Neural cell (in vitro differentiated cells): ENCODE data around the gene AP5Z1. TPM values are rescaled to one million over a fixed set of nuclear protein-coding genes. Genes with fewer than 3 reads are reported as not detected.

Experiments
- H2AFZ ChIP-seq: fragments of 200-600, 300-800 bp; sonication (generic), shearing (Covaris generic); 2 replicates; pipeline ENCODE4 v1.6.0; 2014; ENCODE audit warnings: low read depth, mild to moderate bottlenecking, antibody characterized with exemption, low read length, moderate library complexity
- H3F3A ChIP-seq: fragments of 200-600 bp; shearing (Covaris generic); 2 replicates; pipeline ENCODE4 v1.6.1; 2016; ENCODE audit warnings: mild to moderate bottlenecking, moderate library complexity, mixed read lengths, antibody characterized with exemption, low read length; ENCODE audit not compliant: insufficient read depth, poor library complexity, severe bottlenecking
- H3K27ac ChIP-seq: fragments of 200-600, 300-800 bp; sonication (generic), shearing (Covaris generic); 2 replicates; pipeline ENCODE4 v1.5.1; 2014; ENCODE audit warnings: mild to moderate bottlenecking, low read length, moderate library complexity
- H3K27me3 ChIP-seq: fragments of 300-800, 200-600 bp; sonication (generic), shearing (Covaris generic); 2 replicates; pipeline ENCODE4 v1.6.0; 2014; ENCODE audit warnings: mild to moderate bottlenecking, low read depth, low read length, moderate library complexity; ENCODE audit not compliant: insufficient read depth
- H3K36me3 ChIP-seq: fragments of 300-800, 200-600 bp; sonication (generic), shearing (Covaris generic); 2 replicates; pipeline ENCODE4 v1.5.1; 2014; ENCODE audit warnings: mild to moderate bottlenecking, antibody characterized with exemption, low read length, moderate library complexity; ENCODE audit not compliant: insufficient read depth
- H3K4me2 ChIP-seq: fragments of 300-800, 200-600 bp; sonication (generic), shearing (Covaris generic); 2 replicates; pipeline ENCODE4 v1.6.0; 2014; ENCODE audit warnings: mild to moderate bottlenecking, low read length
- H3K4me3 ChIP-seq: fragments of 300-800, 200-600 bp; sonication (generic), shearing (Covaris generic); 2 replicates; pipeline ENCODE4 v1.5.1; 2014; ENCODE audit warnings: mild to moderate bottlenecking, low read length, moderate library complexity
- H3K79me2 ChIP-seq: fragments of 200-600 bp; shearing (Covaris generic); replicated peaks from 2 replicates; pipeline ENCODE4 v1.6.0; 2014; ENCODE audit warnings: mild to moderate bottlenecking, low read length, moderate library complexity; ENCODE audit not compliant: insufficient read depth
- H3K9ac ChIP-seq: fragments of 300-800, 200-600 bp; sonication (generic), shearing (Covaris generic); 2 replicates; pipeline ENCODE4 v1.6.1; 2016; ENCODE audit warnings: mild to moderate bottlenecking, low read length, mixed read lengths
- H3K9me2 ChIP-seq: fragments of 200-600 bp; shearing (Covaris generic); 2 replicates; pipeline ENCODE4 v1.6.1; 2016; ENCODE audit warnings: mild to moderate bottlenecking, low read length, mixed read lengths; ENCODE audit not compliant: insufficient read depth
- H3K9me3 ChIP-seq: fragments of 200-600, 300-800 bp; sonication (generic), shearing (Covaris generic); 2 replicates; pipeline ENCODE4 v1.6.1; 2016; ENCODE audit warnings: mild to moderate bottlenecking, mixed run types, low read length, moderate library complexity, mixed read lengths
- H4K20me1 ChIP-seq: fragments of 200-600 bp; shearing (Covaris generic); 2 replicates; pipeline ENCODE4 v1.6.1; 2016; ENCODE audit warnings: mild to moderate bottlenecking, mixed run types; ENCODE audit not compliant: insufficient read depth
- CTCF ChIP-seq: fragments of 450-650 bp; IDR thresholded peaks from 2 replicates; pipeline ENCODE4 v1.5.1; 2014; ENCODE audit warnings: antibody characterized with exemption, mild to moderate bottlenecking, moderate library complexity; ENCODE audit not compliant: poor library complexity, severe bottlenecking
- EP300 ChIP-seq: fragments of 450-650 bp; conservative IDR thresholded peaks from 2 replicates; pipeline ENCODE4 v1.6.1; 2014; ENCODE audit warnings: antibody characterized with exemption, mild to moderate bottlenecking, moderate library complexity; ENCODE audit not compliant: poor library complexity, severe bottlenecking
- EZH2 ChIP-seq: fragments of 200-600, 300-800 bp; shearing (Covaris generic), sonication (generic); IDR thresholded peaks from 2 replicates; pipeline ENCODE4 v1.6.1; 2014; ENCODE audit warnings: antibody characterized with exemption, low read length, borderline replicate concordance, mild to moderate bottlenecking; ENCODE audit not compliant: insufficient read depth, poor library complexity, severe bottlenecking
- MXI1 ChIP-seq: fragments of 450-650 bp; conservative IDR thresholded peaks from 2 replicates; pipeline ENCODE4 v1.6.1; 2014; ENCODE audit warnings: antibody characterized with exemption, mild to moderate bottlenecking; ENCODE audit not compliant: poor library complexity, severe bottlenecking
- POLR2AphosphoS5 ChIP-seq: IDR thresholded peaks from 2 replicates; pipeline ENCODE4 v1.6.1; 2012
- RAD21 ChIP-seq: fragments of 450-650 bp; conservative IDR thresholded peaks from 2 replicates; pipeline ENCODE4 v1.6.1; 2014; ENCODE audit warnings: antibody characterized with exemption, mild to moderate bottlenecking, moderate library complexity
- REST ChIP-seq: IDR thresholded peaks from 2 replicates; pipeline ENCODE4 v1.6.1; 2012; ENCODE audit warnings: borderline replicate concordance
- SMC3 ChIP-seq: fragments of 450-650 bp; conservative IDR thresholded peaks from 2 replicates; pipeline ENCODE4 v1.6.1; 2014; ENCODE audit warnings: antibody characterized with exemption, mild to moderate bottlenecking, moderate library complexity; ENCODE audit not compliant: poor library complexity
- TAF1 ChIP-seq: IDR thresholded peaks from 2 replicates; pipeline ENCODE4 v1.6.1; 2012; ENCODE audit warnings: low read depth
- polyA plus RNA-seq: library from polyadenylated mRNA; depleted of rRNA; stranded (reverse); fragments of >200 nt; gene quantifications from 2 replicates; pipeline ENCODE4 v1.2.3, GENCODE V29; 2014

AP5Z1 gene
- polyA plus RNA-seq, 1 donor from 2014 or later = 36.9 TPM

GRCh38 chr7:4737300-4737699 lies 38.1 kb upstream of the AP5Z1 start:
- Histone ChIP-seq H3K9ac (no peak overlapping the region), H2AFZ (no peak overlapping the region), H3K36me3 (no peaks in the 10 kb centered on the region), H3K4me3 (no peak overlapping the region), H3F3A (no peaks in the 10 kb centered on the region), H3K79me2 (no peaks in the 10 kb centered on the region), H3K9me3 (no peaks in the 10 kb centered on the region), H3K9me2 (no peaks in the 10 kb centered on the region), H4K20me1 (no peaks in the 10 kb centered on the region), H3K27me3 (no peaks in the 10 kb centered on the region), H3K4me2 (no peak overlapping the region), H3K27ac (no peak overlapping the region)
- TF ChIP-seq TAF1 (no peak), MXI1 (no peak), SMC3 (no peak), EP300 (no peak), RAD21 (no peak), REST (no peak), POLR2AphosphoS5 (no peak), EZH2 (no peak), CTCF (no peak)

GRCh38 chr7:4738711-4739527 lies 36.5 kb upstream of the AP5Z1 start:
- Histone ChIP-seq H3K4me3 (no peak overlapping the region), H3K9ac (no peak overlapping the region), H3K36me3 (no peaks in the 10 kb centered on the region), H3K79me2 (no peaks in the 10 kb centered on the region), H3K9me2 (no peaks in the 10 kb centered on the region), H2AFZ (no peak overlapping the region), H3K9me3 (no peaks in the 10 kb centered on the region), H3K27ac (no peak overlapping the region), H3K27me3 (no peaks in the 10 kb centered on the region), H3F3A (no peaks in the 10 kb centered on the region), H3K4me2 (no peak overlapping the region), H4K20me1 (no peaks in the 10 kb centered on the region)
- no peak for TF ChIP-seq SMC3
- no peak for TF ChIP-seq POLR2AphosphoS5
